Common myeloid progenitor, CD34-positive (primary cell): ENCODE results near the gene TBC1D22A.

Source experiments
- CTCF ChIA-PET: fragments of 350-600 bp; sonication (Branson Sonifier 250); formaldehyde crosslinking; loops from one replicate; lab custom pipeline; 2021; ENCODE audit warnings: antibody characterized with exemption; lab: Charles Lee
- POLR2A ChIA-PET: fragments of 350-600 bp; sonication (Branson Sonifier 250); formaldehyde crosslinking; loops from one replicate; lab custom pipeline; 2021; ENCODE audit warnings: antibody characterized with exemption; lab: Charles Lee
- DNase-seq, 3 donors: peaks; one replicate each; pipeline versions ENCODE4 v3.0.0 to v3.0.0-alpha.2; 2013
- H3K27ac ChIP-seq, 2 experiments: 1 replicate in 1 of 2; 2 replicates in 1 of 2; pipeline ENCODE4 v1.7.0; 2013; ENCODE audit warnings: inconsistent platforms in 2 of 2, low read length in 2 of 2, mild to moderate bottlenecking in 2 of 2, low read depth in 1 of 2, moderate library complexity in 1 of 2; ENCODE audit not compliant: severe bottlenecking in 2 of 2, insufficient read depth in 1 of 2, poor library complexity in 1 of 2
- H3K27me3 ChIP-seq, 5 experiments: replicated peaks in 2 of 5; 1 replicate in 3 of 5; 2 replicates in 2 of 5; pipeline versions ENCODE4 v1.6.1 to v1.7.0; 2013; ENCODE audit warnings: low read length in 4 of 5, mild to moderate bottlenecking in 2 of 5, moderate library complexity in 2 of 5, inconsistent platforms in 1 of 5; ENCODE audit not compliant: insufficient read depth in 5 of 5, control insufficient read depth in 4 of 5
- H3K36me3 ChIP-seq, 4 experiments: 1 replicate in 2 of 4; 2 replicates in 2 of 4; pipeline versions ENCODE4 v1.6.1 to v1.7.0; 2013; ENCODE audit warnings: low read length in 3 of 4, control low read depth in 1 of 4, mild to moderate bottlenecking in 1 of 4; ENCODE audit not compliant: control insufficient read depth in 4 of 4, insufficient read depth in 4 of 4
- H3K4me1 ChIP-seq, 4 experiments: 1 replicate in 3 of 4; 2 replicates in 1 of 4; pipeline versions ENCODE4 v1.6.1 to v1.7.1; 2013; ENCODE audit warnings: low read length in 3 of 4, mild to moderate bottlenecking in 3 of 4, control low read depth in 1 of 4, inconsistent platforms in 1 of 4, moderate library complexity in 1 of 4; ENCODE audit not compliant: control insufficient read depth in 4 of 4, insufficient read depth in 4 of 4; ENCODE audit errors: control extremely low read depth in 1 of 4
- H3K4me3 ChIP-seq, 7 experiments: 1 replicate in 4 of 7; 2 replicates in 3 of 7; pipeline versions ENCODE4 v1.5.1 to v1.7.0; 2013; ENCODE audit warnings: mild to moderate bottlenecking in 7 of 7, low read length in 6 of 7, moderate library complexity in 6 of 7, inconsistent platforms in 2 of 7, low read depth in 2 of 7, control low read depth in 1 of 7; ENCODE audit not compliant: insufficient read depth in 4 of 7, control insufficient read depth in 1 of 7; ENCODE audit errors: extremely low read depth in 1 of 7
- H3K9me3 ChIP-seq, 5 experiments: 1 replicate in 4 of 5; 2 replicates in 1 of 5; pipeline versions ENCODE4 v1.6.1 to v1.7.1; 2013; ENCODE audit warnings: low read length in 4 of 5, mild to moderate bottlenecking in 2 of 5, inconsistent platforms in 1 of 5, low read depth in 1 of 5, moderate library complexity in 1 of 5; ENCODE audit not compliant: control insufficient read depth in 4 of 5, insufficient read depth in 2 of 5; ENCODE audit errors: control extremely low read depth in 1 of 5
- WGBS: methylation state at CpG from one replicate; pipeline ENCODE4 v1.1.5; 2013; ENCODE audit not compliant: insufficient coverage; 5-methylcytosine and 5-hydroxymethylcytosine counted together

TBC1D22A gene

DNA sequence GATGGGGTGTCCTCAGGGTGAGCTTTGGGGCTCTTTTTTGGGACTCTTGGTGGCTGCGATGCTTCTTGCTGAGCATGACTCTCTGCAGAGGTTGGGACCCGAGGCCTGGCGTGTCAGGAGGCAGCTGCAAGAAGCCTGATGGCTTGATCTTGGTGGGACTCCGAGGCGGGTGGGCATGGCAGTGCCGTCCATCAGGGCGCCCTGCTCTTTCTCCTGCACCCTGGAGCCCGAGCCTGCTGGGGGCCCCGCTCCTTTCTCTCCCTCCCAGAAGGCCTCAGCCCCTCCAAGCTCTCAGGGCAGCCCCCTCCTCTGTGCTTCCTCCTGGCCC, 432.7 kb downstream of the TBC1D22A start:
- H3K4me1 ChIP-seq = no peaks in the 10 kb centered on the region
- no peak overlapping the region for H3K27ac ChIP-seq
- ChIA-PET POLR2A (no interaction called here), CTCF (no interaction called here)
- 95% methylated on average over 9 of the region's 9 CpGs for WGBS
- H3K36me3 ChIP-seq = no peaks in the 10 kb centered on the region
- H3K9me3 ChIP-seq = no peaks in the 10 kb centered on the region
- DNase-seq = no peak
- peaks cover 0 to 2% (median 0%) of the 10 kb centered on the region in 5 experiments for H3K27me3 ChIP-seq
- H3K4me3 ChIP-seq = no peak overlapping the region

DNA sequence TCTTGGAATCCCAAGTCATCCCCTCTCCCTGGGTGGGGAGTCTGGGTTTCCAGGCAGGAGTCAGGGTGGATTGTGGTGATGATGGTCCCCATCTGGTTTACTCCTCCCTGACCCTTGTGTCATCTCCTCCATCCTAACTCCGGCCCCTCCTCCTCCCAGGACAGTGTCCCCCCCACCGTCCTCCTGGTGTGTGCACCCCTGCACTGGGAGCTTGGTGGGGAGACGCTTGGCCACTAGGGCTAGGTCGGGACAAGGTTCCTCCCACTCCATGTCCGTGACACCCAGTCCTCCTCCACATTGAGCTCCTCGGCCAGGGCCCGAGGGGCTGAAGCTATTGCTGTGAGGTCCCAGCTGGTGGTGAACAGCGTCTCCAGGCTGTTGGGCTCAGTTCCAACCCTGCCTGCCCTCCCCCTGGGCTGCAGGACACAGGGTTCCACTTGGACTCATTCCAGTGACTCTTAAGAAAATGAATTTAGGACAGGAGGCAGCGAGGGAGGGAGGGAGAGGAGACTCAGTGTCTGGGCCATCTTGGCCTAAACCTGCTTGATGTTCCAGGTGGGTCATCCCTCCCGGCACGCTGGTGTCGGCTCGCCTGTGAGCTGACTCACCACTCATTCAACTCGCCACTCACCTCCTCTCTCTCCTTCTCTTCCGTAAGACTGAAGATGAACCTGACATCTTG, 433.2 kb downstream of the TBC1D22A start:
- no peak for DNase-seq
- no peak overlapping the region for H3K4me3 ChIP-seq
- H3K27me3 ChIP-seq = peaks cover 0 to 2% (median 0%) of the 10 kb centered on the region in 5 experiments
- H3K36me3 ChIP-seq = no peaks in the 10 kb centered on the region
- 95% methylated on average over 8 of the region's 15 CpGs for WGBS
- ChIA-PET CTCF (no interaction called here), POLR2A (no interaction called here)
- no peak overlapping the region for H3K27ac ChIP-seq
- H3K4me1 ChIP-seq = no peaks in the 10 kb centered on the region
- no peaks in the 10 kb centered on the region for H3K9me3 ChIP-seq

DNA sequence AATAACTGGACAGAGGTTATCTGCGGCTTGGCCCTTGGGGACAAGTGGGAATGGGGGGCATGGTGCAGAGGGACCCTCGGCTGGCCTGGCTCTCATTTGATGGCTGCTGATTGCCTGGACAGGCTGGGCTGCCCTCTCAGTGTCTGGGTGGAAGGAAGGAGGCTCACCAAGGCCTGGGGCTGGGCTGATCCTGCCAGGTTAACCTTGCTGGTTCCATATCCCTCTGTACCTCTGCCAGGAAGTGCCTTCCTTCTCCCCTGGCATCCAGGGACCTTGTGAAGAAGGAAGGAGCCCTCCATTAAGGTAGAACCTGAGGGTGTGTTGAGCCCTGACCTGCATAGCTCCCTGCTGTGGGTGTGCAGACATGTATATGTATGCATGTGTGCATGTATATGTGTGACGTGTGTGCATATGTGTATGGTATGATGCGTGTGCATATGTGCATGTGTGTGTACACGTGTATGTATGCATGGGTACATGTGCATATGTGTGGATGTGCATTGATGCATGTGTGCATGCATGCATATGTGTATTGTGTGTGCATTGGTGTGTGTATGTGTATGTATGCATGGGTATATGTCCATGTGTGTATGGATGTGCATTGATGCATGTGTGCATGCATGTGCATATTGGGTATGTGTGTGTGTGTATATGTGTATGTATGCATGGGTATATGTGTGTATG, 433.9 kb downstream of the TBC1D22A start:
- ChIA-PET POLR2A (no interaction called here), CTCF (no interaction called here)
- DNase-seq = no peak
- Histone ChIP-seq H3K4me3 (no peak overlapping the region), H3K4me1 (no peaks in the 10 kb centered on the region), H3K27ac (no peak overlapping the region), H3K27me3 (peaks cover 0 to 2% (median 0%) of the 10 kb centered on the region in 5 experiments), H3K9me3 (no peaks in the 10 kb centered on the region), H3K36me3 (no peaks in the 10 kb centered on the region)
- WGBS = 85% methylated on average over 5 of the region's 5 CpGs

DNA sequence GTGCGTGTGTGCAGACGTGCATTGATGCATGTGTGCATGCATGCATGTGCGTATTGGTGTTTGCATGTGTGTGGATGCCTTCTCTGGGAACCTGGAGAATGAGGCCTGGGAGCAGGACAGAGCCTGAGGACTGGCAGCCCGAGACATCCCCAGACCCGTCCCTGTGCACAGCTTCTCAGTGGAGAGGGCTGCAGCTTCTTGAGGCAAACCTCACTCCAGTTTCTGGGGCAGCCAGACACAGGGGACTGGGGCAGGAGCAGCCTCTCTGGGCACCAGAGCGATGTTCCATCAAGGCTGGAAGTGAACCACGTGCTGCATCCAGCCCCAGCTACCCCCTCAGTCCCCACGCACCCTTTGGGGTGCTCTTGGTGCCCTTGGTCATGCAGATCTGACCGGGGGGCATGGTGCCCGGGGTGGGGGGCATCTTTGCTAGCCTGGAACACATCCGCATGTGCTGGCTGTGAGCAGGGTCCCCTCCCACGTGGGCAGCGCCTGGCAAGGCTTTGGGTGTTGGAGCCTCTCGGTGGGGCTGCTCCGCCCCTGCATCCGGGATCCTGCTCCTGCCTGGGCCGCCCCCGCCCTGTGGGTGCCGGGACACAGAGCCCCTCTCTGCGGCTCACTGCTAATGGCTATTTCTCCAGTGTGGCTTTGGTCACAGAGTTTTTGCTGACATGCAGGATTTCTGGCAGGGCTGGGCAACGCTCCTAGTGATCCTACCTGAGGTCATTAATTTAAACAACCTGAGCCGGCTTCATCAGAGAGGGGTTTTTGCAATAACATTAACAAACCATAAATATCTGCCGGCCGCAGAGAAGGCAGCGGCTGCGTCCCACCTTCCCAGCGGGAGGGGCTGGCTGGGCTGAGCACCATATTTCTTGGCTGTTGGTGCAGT, 434.7 kb downstream of the TBC1D22A start:
- Histone ChIP-seq H3K9me3 (no peaks in the 10 kb centered on the region), H3K4me3 (no peak overlapping the region), H3K27me3 (peaks cover 0 to 2% (median 0%) of the 10 kb centered on the region in 5 experiments), H3K4me1 (no peaks in the 10 kb centered on the region), H3K36me3 (no peaks in the 10 kb centered on the region), H3K27ac (no peak overlapping the region)
- ChIA-PET POLR2A (no interaction called here), CTCF (no interaction called here)
- 87% methylated on average over 23 of the region's 27 CpGs for WGBS
- DNase-seq = no peak

DNA sequence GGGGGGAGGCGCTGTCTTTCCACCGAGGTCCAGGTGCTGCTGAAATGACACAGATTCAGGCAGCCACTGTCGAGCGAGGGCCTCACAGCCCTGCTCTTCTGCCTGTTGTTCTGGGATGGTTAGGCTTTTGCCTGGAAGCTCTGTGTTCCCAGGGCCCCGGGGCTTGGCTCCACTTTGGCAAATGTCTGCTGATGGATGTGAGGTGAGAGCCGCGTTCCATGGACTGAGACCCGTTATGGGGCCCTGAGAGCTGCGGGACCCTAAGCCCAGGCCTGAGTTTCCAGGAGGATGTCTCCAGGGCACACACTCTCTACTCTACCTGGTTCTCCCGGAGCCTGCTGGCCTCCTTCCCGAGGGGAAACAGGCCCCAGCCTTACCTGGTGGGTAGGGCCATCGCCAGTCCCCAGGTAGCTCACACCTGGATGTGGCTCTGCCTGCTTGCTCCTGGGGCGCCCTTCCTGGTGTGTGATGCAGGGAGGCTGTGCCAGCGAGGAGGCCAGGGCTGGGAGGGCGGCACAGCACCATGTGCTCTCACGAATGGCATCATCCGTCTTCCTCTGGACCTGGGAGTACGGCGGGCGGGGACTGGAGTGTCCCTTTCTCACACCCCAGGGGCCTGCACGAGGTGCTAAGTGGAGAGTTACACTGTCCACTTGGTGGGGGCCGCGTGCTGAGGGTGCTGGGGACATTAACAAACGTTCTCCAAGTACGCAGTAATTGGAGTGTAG, 435.5 kb downstream of the TBC1D22A start:
- H3K36me3 ChIP-seq = no peaks in the 10 kb centered on the region
- ChIA-PET CTCF (no interaction called here), POLR2A (no interaction called here)
- 88% methylated on average over 19 of the region's 25 CpGs for WGBS
- H3K27ac ChIP-seq = no peak overlapping the region
- H3K27me3 ChIP-seq = peaks cover 0 to 2% (median 0%) of the 10 kb centered on the region in 5 experiments
- no peaks in the 10 kb centered on the region for H3K9me3 ChIP-seq
- no peak overlapping the region for H3K4me3 ChIP-seq
- DNase-seq = no peak
- no peaks in the 10 kb centered on the region for H3K4me1 ChIP-seq

DNA sequence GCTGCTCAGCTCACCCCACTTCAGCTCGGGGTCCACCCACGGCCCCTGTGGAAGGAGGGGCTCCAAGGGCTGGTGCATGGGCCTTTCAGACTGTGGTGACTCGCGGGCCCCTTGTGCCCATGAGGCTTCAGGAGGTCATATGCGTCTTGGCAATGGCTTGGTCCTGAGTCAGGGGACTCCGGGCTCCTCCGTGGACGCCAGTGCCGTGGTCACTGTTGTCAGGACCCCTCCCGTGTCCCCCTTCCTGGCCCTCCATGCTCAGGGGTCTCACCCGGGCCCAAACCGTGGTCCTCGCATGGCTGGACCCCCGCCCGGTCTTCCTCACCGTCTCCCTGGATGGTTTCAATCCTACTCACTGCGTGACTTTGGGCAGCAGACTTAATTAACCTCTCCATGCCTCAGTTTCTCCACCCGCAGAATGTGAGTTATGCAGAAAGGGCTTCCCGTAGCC, 436.4 kb downstream of the TBC1D22A start:
- CTCF ChIA-PET = no interaction called here
- Histone ChIP-seq H3K36me3 (no peaks in the 10 kb centered on the region), H3K27ac (no peak overlapping the region), H3K9me3 (no peaks in the 10 kb centered on the region), H3K27me3 (peaks cover 0 to 2% (median 0%) of the 10 kb centered on the region in 5 experiments), H3K4me3 (no peak overlapping the region), H3K4me1 (no peaks in the 10 kb centered on the region)
- 94% methylated on average over 19 of the region's 19 CpGs for WGBS
- POLR2A ChIA-PET = no interaction called here
- no peak for DNase-seq
